Dendritic cell treated with granulocyte-macrophage colony-stimulating factor and Interleukin-4, amounts not matched to agents 40 ng/mL and 50 ng/mL, for 4 days (primary cell): ENCODE results near the gene CACNA1C.

Source experiments
- H3K27ac Mint-ChIP-seq: one replicate; pipeline ENCODE4 v1.8.0; 2022; ENCODE audit warnings: mild to moderate bottlenecking, mixed read lengths
- H3K27me3 Mint-ChIP-seq: one replicate; pipeline ENCODE4 v1.8.0; 2022; ENCODE audit warnings: mild to moderate bottlenecking, mixed read lengths
- H3K36me3 Mint-ChIP-seq: one replicate; pipeline ENCODE4 v1.8.0; 2022; ENCODE audit warnings: low read depth, mixed read lengths
- H3K4me1 Mint-ChIP-seq: one replicate; pipeline ENCODE4 v1.8.0; 2022; ENCODE audit warnings: low read depth, mixed read lengths
- H3K4me3 Mint-ChIP-seq: one replicate; pipeline ENCODE4 v1.8.0; 2022; ENCODE audit warnings: mild to moderate bottlenecking, moderate library complexity, mixed read lengths
- H3K9me3 Mint-ChIP-seq: one replicate; pipeline ENCODE4 v1.8.0; 2022; ENCODE audit warnings: mixed read lengths
- intact Hi-C: fragments of 100-400 bp; cut with micrococcal nuclease; formaldehyde crosslinking; loops from one replicate; pipeline ENCODE4 v1.15.0; 2022

CACNA1C gene

DNA sequence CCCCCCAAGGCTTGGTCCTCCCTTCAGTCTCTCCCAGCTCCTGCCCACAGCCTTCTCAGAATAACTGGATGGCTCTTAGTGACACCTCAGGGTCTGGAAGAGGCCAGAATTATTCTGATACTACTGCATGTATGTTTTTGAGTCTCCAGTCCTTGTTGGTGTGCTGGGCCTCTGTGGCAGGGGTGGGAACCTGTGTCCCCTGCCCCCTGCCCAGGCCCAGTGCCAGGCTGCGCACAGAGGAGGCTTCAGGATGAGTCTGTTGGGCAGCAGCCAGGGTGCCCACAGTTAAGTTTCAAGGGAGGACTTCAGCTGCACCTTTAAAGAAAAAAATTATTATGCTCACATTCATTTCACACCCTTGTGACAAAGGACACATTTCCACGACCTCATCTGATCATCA lies 348.3 kb downstream of the CACNA1C start:
- peaks cover 10% of the 10 kb centered on the region for H3K27me3 Mint-ChIP-seq
- intact Hi-C loops: no loop called here
- H3K27ac Mint-ChIP-seq: no peak overlapping the region
- no peaks in the 10 kb centered on the region for H3K36me3 Mint-ChIP-seq
- peaks cover 6% of the 10 kb centered on the region for H3K4me1 Mint-ChIP-seq
- H3K9me3 Mint-ChIP-seq: no peaks in the 10 kb centered on the region
- no peak overlapping the region for H3K4me3 Mint-ChIP-seq

DNA sequence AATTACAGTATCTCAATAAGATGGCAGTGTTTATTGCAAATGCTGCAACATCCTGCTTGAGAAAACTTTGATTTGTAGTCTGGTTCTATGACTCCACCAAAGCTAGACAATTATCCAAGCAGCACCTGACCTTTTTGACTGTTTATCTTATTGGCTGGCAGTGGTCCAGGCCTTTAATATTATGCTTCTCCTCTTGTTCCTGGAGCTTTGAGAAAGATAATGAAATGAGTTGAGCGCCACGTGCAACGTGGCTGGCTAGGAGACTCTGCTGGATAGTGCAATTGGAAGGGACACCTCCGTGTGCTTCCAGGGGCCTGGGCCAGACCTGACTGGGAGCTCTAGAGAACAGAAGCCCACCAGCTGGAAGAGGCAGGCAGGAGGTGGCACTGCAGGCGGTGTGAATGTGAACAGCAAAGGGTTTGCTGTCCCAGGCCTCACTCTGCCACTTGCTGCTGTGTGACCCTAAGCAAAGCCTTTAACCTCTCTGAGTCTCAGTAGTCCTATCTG lies 349.3 kb downstream of the CACNA1C start:
- no peak overlapping the region for H3K27ac Mint-ChIP-seq
- intact Hi-C loops: no loop called here
- peaks cover 6% of the 10 kb centered on the region for H3K4me1 Mint-ChIP-seq
- H3K27me3 Mint-ChIP-seq: peaks cover 10% of the 10 kb centered on the region
- H3K9me3 Mint-ChIP-seq: no peaks in the 10 kb centered on the region
- H3K4me3 Mint-ChIP-seq: no peak overlapping the region
- no peaks in the 10 kb centered on the region for H3K36me3 Mint-ChIP-seq

DNA sequence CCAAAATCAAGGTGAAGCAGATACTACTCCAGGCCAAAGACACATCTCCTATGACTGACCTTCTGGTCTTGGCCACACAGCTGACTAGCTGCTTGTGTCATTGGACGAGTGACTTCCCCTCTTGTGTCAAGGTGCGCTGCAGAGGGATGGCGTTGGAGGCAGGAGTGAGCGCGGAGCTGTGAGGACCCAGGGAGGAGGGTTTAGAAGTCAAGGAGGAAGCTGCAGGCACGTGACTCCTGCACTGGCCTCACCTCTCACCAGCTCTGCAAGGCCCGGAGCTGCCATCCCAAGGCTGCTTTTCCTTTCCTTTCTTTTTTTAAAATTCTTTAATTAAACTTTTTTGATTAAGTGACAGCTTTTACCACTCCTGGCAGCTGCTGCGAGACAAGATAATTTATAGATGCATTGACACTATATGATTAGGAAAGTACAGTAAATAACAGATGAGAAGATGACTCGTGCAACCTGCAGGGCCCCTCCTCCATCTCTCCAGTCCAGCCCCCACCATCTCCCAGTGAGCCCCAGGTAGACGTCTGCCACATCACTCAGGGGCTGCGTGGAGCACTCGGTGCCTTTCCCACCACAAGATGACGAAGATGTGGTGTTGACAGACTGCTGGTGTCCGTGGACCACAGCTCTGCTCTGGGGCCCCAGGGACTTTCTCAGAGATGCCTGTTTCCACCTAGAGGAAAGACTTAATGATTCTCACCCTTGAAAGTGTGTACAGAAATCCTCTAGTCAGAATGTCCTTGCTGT lies 350.6 kb downstream of the CACNA1C start:
- Mint-ChIP-seq H3K4me1 (peaks cover 6% of the 10 kb centered on the region), H3K4me3 (no peak overlapping the region)

DNA sequence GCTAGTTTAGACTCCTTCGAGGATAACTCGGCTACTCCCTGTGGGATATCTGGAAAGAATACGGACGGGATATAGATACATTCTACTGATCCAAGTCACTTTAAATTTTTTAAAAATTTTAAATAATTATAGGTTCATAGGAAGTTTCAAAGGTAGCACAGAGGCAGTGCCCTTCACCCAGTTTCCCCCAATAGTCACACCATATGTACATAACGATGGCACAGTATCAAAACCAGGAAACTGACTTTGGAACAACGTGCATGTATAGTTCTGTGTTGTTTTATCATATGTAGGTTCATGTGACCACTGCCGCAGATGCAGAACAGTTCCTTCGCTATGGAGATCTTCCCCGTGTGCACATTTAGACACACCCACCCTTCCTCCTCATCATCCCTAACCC lies 352.3 kb downstream of the CACNA1C start:
- no peaks in the 10 kb centered on the region for H3K36me3 Mint-ChIP-seq
- H3K4me3 Mint-ChIP-seq: no peak overlapping the region
- H3K27ac Mint-ChIP-seq: no peak overlapping the region
- peaks cover 7% of the 10 kb centered on the region for H3K27me3 Mint-ChIP-seq
- intact Hi-C loops: no loop called here
- H3K4me1 Mint-ChIP-seq: peaks cover 6% of the 10 kb centered on the region
- H3K9me3 Mint-ChIP-seq: no peaks in the 10 kb centered on the region

More for the DNA sequence above, 350.6 kb downstream of the CACNA1C start:
- Mint-ChIP-seq H3K36me3 (no peaks in the 10 kb centered on the region), H3K27ac (no peak overlapping the region), H3K27me3 (peaks cover 10% of the 10 kb centered on the region), H3K9me3 (no peaks in the 10 kb centered on the region)
- intact Hi-C loops: no loop called here

DNA sequence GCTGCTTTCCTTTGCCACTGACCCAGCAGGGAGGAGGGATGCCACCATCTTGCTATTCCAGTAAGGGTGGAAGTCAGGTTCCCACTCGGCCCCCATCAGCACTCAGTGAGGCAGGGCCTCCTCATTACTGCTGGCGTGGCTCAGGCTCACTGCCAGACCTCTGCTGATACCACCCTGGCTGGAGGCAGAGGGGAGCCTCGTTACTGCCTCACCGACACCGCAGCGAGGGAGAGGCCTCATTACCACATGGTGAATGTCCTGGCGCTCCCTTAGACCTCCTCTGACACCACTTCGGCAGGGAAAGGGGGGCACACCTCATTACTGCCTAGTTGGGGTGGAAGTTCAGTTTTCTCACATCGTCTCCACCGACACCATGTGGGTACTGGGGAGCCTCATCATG lies 354.1 kb downstream of the CACNA1C start:
- intact Hi-C loops: no loop called here
- Mint-ChIP-seq H3K9me3 (no peaks in the 10 kb centered on the region), H3K4me3 (no peak overlapping the region), H3K27ac (no peak overlapping the region), H3K27me3 (peaks cover 7% of the 10 kb centered on the region), H3K36me3 (no peaks in the 10 kb centered on the region), H3K4me1 (peaks cover 6% of the 10 kb centered on the region)

DNA sequence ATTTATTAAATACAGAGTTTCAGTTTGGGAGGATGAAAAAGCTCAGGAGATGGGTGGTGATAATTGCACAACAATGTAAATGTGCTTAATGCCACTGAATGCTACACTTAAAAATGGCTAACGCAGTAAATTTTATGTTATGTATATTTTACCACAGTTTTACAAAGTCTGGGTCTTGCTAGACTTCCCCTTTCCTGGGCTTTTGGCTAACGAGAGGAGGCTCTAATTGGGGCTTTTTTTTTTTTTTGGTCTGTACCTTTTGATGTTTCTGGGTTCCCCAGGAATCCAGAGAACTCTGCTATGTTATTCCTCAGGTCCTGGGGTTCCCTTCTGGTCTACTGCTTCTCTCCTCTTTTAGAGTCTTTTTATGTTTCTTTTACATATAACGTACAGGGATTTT lies 355.5 kb downstream of the CACNA1C start:
- intact Hi-C loops: no loop called here
- Mint-ChIP-seq H3K27me3 (peaks cover 5% of the 10 kb centered on the region), H3K27ac (no peak overlapping the region), H3K36me3 (no peaks in the 10 kb centered on the region), H3K4me3 (no peak overlapping the region), H3K9me3 (no peaks in the 10 kb centered on the region), H3K4me1 (peaks cover 2% of the 10 kb centered on the region)

DNA sequence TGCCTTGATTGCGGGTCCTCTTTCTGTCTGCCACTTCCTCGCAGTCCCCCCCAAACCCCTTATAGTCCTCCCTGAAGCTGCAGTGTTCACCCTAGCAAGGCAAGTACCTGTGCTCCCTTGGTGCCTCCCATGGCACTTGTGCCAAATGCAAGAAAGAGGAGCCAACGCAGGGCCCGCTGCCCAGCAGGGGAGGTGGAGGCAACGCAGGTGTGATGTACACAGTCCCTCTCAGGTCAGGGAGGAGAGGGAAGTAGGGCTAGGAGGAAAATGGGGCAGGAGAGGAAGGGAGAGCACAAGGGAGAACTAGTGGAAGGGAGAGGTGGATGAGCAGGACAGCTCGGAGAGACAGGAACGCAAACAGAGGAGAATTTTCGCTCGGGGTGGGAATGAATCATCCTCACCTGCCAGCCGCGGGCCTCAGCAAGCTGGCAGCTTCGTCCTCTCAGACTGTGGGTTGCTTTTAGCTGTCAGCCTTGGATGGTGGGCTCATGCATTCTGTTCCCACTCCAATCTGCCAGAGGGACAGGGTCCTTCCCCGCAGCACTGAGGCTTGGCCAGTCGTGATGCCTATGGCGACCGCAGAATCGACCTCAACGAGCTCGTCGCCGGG lies 357.0 kb downstream of the CACNA1C start:
- Mint-ChIP-seq H3K36me3 (no peaks in the 10 kb centered on the region), H3K27ac (no peak overlapping the region), H3K9me3 (no peaks in the 10 kb centered on the region), H3K4me3 (no peak overlapping the region), H3K27me3 (peaks cover 3% of the 10 kb centered on the region), H3K4me1 (no peaks in the 10 kb centered on the region)
- intact Hi-C loops: no loop called here

DNA sequence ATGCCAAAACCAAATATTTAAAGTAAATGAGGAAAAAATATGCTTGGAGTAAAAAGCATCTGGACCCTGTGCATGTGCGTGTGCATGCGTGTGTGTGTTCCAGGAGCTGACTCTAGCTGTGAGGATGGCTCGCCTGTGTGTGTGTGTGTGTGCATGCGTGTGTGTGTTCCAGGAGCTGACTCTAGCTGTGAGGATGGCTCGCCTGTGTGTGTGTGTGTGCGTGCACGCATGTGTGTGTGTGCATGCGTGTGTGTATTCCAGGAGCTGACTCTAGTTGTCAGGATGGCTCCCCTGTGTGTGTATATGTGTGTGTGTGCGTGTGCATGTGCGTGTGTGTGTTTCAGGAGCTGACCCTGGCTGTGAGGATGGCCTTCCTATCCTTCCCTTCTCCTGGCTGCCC lies 357.7 kb downstream of the CACNA1C start:
- H3K36me3 Mint-ChIP-seq: no peaks in the 10 kb centered on the region
- H3K4me3 Mint-ChIP-seq: no peak overlapping the region
- intact Hi-C loops: no loop called here
- H3K27ac Mint-ChIP-seq: no peak overlapping the region
- H3K9me3 Mint-ChIP-seq: no peaks in the 10 kb centered on the region
- peaks cover 3% of the 10 kb centered on the region for H3K27me3 Mint-ChIP-seq
- H3K4me1 Mint-ChIP-seq: no peaks in the 10 kb centered on the region

DNA sequence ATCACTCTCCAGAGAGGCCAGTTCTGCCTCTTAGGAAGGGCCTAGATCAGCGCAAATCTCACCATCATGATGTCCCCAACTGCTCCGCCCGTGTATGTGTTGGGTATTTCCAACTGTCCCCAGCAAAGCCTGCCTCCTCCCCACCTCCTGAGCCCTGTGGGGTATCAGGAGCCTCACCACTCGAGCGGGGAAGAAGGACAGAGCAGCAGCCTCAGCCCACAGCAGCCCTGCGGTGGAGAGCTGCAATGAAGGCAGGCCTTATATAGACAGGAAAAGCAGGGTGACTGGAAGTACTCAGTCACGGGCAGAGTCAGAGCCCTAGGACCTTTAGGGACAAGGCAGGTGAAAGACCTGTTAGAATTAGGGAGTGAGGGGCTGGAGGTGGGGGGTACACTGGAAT lies 358.2 kb downstream of the CACNA1C start:
- intact Hi-C loops: no loop called here
- Mint-ChIP-seq H3K9me3 (no peaks in the 10 kb centered on the region), H3K4me3 (no peak overlapping the region)

DNA sequence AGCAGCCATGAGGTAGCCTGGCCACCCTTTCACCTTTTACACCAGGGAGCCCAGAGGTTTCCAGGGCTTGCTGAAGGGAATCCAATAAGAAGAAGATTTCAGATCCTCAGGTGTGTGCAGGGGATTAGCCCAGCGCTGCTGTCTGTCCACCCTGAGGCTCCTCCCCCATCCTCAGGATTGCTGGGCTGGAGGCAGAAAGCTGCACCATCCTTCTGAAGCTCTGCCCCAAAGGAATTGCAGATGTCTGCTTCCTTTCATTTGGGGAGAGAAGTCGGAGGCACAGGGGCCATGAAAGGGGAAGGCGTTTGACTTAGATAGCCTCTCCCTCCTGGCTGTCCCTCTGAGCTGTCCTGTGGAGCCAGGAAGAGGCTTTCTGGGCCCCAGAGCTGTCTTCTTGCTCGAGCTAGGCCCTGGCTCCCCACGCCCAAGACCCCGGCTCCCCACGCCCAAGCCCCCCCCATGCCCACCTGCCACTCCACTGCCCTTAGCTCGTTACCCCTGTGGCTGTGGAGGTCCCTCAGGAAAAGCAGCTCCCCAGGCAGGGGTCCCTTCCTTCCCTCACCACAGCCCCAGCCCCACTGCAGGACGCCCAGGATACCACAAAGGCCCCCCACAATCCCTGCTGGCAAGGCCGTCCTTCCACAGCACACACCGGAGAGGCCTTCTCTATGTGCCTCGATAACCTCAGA lies 359.0 kb downstream of the CACNA1C start:
- Mint-ChIP-seq H3K9me3 (no peaks in the 10 kb centered on the region), H3K27ac (no peak overlapping the region), H3K4me1 (no peaks in the 10 kb centered on the region), H3K36me3 (no peaks in the 10 kb centered on the region), H3K27me3 (peaks cover 2% of the 10 kb centered on the region), H3K4me3 (no peak overlapping the region)
- intact Hi-C loops: no loop called here

More for the DNA sequence above, 358.2 kb downstream of the CACNA1C start:
- peaks cover 2% of the 10 kb centered on the region for H3K27me3 Mint-ChIP-seq
- H3K36me3 Mint-ChIP-seq: no peaks in the 10 kb centered on the region
- no peaks in the 10 kb centered on the region for H3K4me1 Mint-ChIP-seq
- no peak overlapping the region for H3K27ac Mint-ChIP-seq

DNA sequence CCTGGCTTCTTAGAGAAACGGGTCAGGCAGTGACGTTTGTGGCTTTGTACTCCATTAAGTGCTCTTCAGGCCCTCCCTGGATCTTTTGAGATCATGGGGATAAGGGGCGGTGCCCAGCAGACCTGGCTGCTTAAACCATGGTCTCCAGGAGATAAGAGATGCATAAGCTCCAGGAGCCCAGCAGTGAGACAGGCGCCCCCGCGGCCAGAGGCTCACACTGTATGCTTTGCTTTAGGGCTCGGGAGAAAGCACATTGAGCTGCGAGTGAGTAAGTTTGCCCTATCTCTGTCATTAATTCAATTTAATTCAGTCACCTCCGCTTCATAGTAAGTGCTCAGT lies 359.5 kb downstream of the CACNA1C start:
- intact Hi-C loops: no loop called here
- Mint-ChIP-seq H3K9me3 (no peaks in the 10 kb centered on the region), H3K36me3 (no peaks in the 10 kb centered on the region), H3K27me3 (peaks cover 2% of the 10 kb centered on the region), H3K27ac (no peak overlapping the region), H3K4me3 (no peak overlapping the region), H3K4me1 (no peaks in the 10 kb centered on the region)

DNA sequence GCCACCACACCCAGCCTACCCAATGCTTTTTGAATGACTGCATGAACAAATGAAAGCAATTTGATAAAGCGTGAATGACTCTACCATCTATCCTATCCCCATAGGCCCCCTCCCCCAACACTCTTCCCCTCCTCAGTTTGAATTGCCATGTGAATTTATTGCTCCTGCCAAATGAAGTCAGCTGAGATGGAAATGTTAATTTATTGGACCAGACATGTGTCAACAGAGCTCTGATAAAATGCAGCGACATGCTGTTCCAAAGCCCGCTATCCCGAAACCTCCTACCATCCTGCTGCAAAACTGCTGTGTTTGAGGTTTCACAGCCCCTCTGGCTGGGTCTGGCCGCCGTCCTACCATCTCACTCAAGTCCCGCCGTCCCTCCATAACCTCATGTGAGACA lies 360.5 kb downstream of the CACNA1C start:
- intact Hi-C loops: no loop called here
- Mint-ChIP-seq H3K36me3 (no peaks in the 10 kb centered on the region), H3K4me1 (no peaks in the 10 kb centered on the region), H3K27ac (no peak overlapping the region), H3K9me3 (no peaks in the 10 kb centered on the region), H3K4me3 (no peak overlapping the region), H3K27me3 (peaks cover 2% of the 10 kb centered on the region)

DNA sequence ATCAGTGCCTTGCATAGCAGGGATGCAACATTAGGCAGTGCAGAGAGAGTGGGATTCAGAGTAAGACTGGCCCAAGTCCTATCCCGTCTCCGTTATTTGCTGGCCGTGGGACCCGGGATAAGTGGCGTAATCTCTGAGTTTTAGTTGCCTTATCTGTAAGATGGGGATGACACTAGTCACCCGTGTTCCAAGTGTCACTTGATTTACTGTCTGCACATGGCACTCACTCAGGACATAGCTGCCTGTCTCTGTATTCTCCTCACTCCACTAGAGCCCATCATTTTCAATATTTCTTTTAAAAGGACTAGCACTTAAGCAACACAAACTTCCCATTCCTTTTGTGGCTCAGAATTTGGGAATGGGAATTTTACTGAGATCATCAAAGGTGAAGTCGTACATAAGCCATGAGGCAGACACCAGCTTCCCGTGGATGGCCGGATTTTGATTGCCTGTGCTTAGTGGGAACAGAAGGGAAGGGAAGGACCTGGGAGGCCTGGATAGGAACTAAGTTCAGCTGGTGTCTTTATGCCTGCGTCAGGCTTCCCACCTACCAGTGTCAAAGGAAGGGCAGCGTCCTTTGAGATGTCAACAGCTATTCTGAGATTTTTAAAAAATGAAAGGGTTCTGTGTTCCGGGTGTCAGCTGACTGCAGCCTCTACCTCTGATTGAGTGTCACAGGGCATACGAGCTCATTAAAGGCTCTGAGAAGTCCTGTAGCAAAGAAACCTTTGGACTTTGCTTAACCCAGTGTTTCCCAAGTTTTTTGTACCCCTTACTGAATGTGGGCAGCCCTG lies 361.4 kb downstream of the CACNA1C start:
- intact Hi-C loops: no loop called here
- H3K36me3 Mint-ChIP-seq: no peaks in the 10 kb centered on the region
- H3K4me1 Mint-ChIP-seq: no peaks in the 10 kb centered on the region
- H3K27me3 Mint-ChIP-seq: no peaks in the 10 kb centered on the region
- no peak overlapping the region for H3K4me3 Mint-ChIP-seq
- no peak overlapping the region for H3K27ac Mint-ChIP-seq
- H3K9me3 Mint-ChIP-seq: no peaks in the 10 kb centered on the region
